Body of pancreas (tissue), 4 donors: ENCODE data around the gene NMT1. TPM values are rescaled to one million over a fixed set of nuclear protein-coding genes. Genes with fewer than 3 reads are reported as not detected.
A peak's percentile ranks its signal among the peaks of the same experiment; 100 is the strongest.

Experiments
- ATAC-seq: fragments of 150-250 bp; one replicate; pipeline ENCODE4 v1.9.1; 2016
- DNase-seq, 4 donors: peaks; one replicate each; pipeline ENCODE4 v3.0.0-alpha.2; 2019
- H3K27ac ChIP-seq, 4 donors: fragments of 200-600 bp; sonication (generic); 1 replicate in 3 of 4; 2 replicates in 1 of 4; pipeline versions ENCODE4 v1.5.1 to v1.6.1; 2016 to 2019; ENCODE audit warnings: mild to moderate bottlenecking in 1 of 4, mixed read lengths in 1 of 4, moderate library complexity in 1 of 4
- H3K27me3 ChIP-seq, 2 donors: fragments of 200-600 bp; sonication (generic); one replicate each; pipeline ENCODE4 v1.6.0; 2016; ENCODE audit warnings: mild to moderate bottlenecking in 1 of 2
- H3K36me3 ChIP-seq, 2 donors: fragments of 200-600 bp; sonication (generic); replicated peaks in 1 of 2; 2 replicates each; pipeline ENCODE4 v1.5.1; 2016; ENCODE audit warnings: low read depth in 2 of 2; ENCODE audit not compliant: insufficient read depth in 1 of 2
- H3K4me1 ChIP-seq: fragments of 200-600 bp; sonication (generic); one replicate; pipeline ENCODE4 v1.6.0; 2016
- H3K4me3 ChIP-seq, 2 donors: fragments of 200-600 bp; sonication (generic); 1 replicate in 1 of 2; 2 replicates in 1 of 2; pipeline ENCODE4 v1.5.1; 2016 to 2019
- H3K9me3 ChIP-seq, 3 donors: fragments of 200-600 bp; sonication (generic); 1 replicate in 2 of 3; 2 replicates in 1 of 3; pipeline ENCODE4 v1.5.1; 2016
- CTCF ChIP-seq, 7 experiments: fragments of 450-650 bp in 4 of 7; fragments of 200-600 bp in 3 of 7; sonication (generic) in 3 of 7; IDR thresholded peaks; one replicate each; pipeline ENCODE4 v1.5.1; 2016 to 2019; ENCODE audit warnings: antibody characterized with exemption in 7 of 7
- POLR2A ChIP-seq, 3 donors: fragments of 450-650 bp; IDR thresholded peaks; one replicate each; pipeline ENCODE4 v1.6.1; 2016; ENCODE audit warnings: antibody characterized with exemption in 3 of 3, mild to moderate bottlenecking in 2 of 3
- WGBS, 2 donors: methylation state at CpG; one replicate each; pipeline ENCODE4 v1.1.5; 2017; 5-methylcytosine and 5-hydroxymethylcytosine counted together
- intact Hi-C: fragments of 100-400 bp; cut with DNase I; formaldehyde crosslinking; loops from one replicate; pipeline ENCODE4 v1.15.1; 2023
- total RNA-seq, 2 donors: library from RNA; depleted of rRNA; stranded (reverse); fragments of >200 nt; gene quantifications; one replicate each; pipeline ENCODE4 v1.1.0, GENCODE V29; 2016

NMT1 gene
- total RNA-seq, 2 donors from 2014 or later = 26.5 to 33.9 TPM

DNA sequence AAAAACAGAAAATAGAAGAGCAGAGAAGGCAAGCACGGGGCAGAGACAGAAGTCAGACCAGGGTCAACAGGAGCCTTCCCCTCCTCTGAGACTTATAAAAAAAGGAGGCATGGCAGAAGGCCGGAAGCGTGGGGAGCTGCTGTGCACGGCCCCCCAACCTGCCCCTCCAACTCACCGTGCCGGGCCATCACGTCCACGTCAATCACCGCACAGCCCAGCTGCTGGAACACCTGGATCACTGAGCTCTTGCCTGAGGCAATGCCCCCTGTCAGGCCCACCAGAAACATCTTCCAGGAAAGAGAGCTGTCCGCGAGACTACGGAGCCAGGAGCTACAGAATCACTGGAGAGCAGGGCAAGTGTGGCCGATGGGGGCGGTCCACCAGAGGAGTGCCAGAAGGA, 26.5 kb upstream of the NMT1 start:
- ATAC-seq (no peak), DNase-seq (no peak)
- no peaks in the 10 kb centered on the region for H3K9me3 ChIP-seq
- intact Hi-C loops = no loop called here
- no peaks in the 10 kb centered on the region for H3K4me1 ChIP-seq
- H3K27me3 ChIP-seq = no peaks in the 10 kb centered on the region
- peaks cover 0 to 4% of the 10 kb centered on the region in 2 donors for H3K36me3 ChIP-seq
- no peak for TF ChIP-seq POLR2A (IDR thresholded peaks at IDR 0.05)
- TF ChIP-seq CTCF (IDR thresholded peaks at IDR 0.05) = no peak
- no peak overlapping the region for H3K27ac ChIP-seq
- no peak overlapping the region for H3K4me3 ChIP-seq
- 94 to 95% methylated on average over 11 to 14 of the region's 14 CpGs for WGBS, 2 donors

DNA sequence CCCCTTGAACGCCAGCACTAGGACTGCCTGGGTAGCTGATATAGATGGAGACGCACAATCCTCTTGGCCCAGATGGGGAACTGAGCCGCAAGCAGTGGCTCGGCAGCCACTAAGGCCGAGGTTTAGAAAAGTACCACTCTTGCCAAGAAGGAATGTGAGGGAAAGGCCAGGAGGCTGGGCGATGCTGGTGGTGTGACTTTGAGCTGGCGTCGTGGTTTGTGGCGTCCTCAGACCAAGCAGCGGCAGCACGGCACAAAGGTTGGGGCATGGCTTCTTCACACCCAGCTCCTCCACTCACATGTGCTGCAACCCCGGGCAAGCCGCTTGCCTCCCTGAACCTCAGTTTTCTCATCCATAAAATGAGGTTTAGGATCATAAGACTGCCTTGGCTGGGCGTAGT, 25.3 kb upstream of the NMT1 start:
- H3K27ac ChIP-seq = no peak overlapping the region
- TF ChIP-seq POLR2A (IDR thresholded peaks at IDR 0.05) = no peak
- no peak for TF ChIP-seq CTCF (IDR thresholded peaks at IDR 0.05)
- H3K36me3 ChIP-seq = peaks cover 0 to 1% of the 10 kb centered on the region in 2 donors
- ATAC-seq = no peak
- no peaks in the 10 kb centered on the region for H3K4me1 ChIP-seq
- H3K27me3 ChIP-seq = no peaks in the 10 kb centered on the region
- intact Hi-C loops = no loop called here
- WGBS, 2 donors = 94 to 96% methylated on average over 12 to 14 of the region's 14 CpGs
- DNase-seq = no peak
- H3K4me3 ChIP-seq = no peak overlapping the region
- H3K9me3 ChIP-seq = no peaks in the 10 kb centered on the region

DNA sequence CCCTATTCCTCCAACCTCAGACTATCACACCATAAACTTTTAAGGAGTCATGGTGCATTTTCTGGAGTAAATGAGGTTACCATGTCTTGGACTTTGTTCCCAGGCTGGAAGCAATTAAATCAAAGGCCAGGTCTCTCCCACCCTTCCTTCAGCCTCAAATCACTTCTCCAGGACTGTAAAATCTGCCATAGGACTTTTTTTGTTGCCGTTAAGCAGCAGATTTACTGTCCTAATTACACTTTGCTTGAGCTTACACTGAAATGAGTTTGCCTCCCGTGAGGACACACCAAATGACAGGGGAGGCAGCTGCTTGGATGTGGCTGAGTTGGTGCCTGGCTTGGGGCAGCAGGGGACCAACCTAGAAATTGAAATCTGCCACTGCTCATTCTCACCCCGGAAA, 24.4 kb upstream of the NMT1 start:
- intact Hi-C loops = no loop called here
- DNase-seq = no peak

GRCh38 chr17:45038728-45039634, 22.1 kb upstream of the NMT1 start:
- intact Hi-C loops = no loop called here
- peak overlapping the region in 1 of 4 donors; percentile 54 for H3K27ac ChIP-seq
- ATAC-seq = peak; percentile 55

More for the DNA sequence above, 24.4 kb upstream of the NMT1 start:
- Histone ChIP-seq H3K9me3 (no peaks in the 10 kb centered on the region), H3K4me1 (no peaks in the 10 kb centered on the region), H3K27me3 (no peaks in the 10 kb centered on the region), H3K4me3 (no peak overlapping the region), H3K36me3 (peaks cover 0 to under 1% of the 10 kb centered on the region in 2 donors), H3K27ac (no peak overlapping the region)
- 75 to 82% methylated on average over 3 of the region's 3 CpGs for WGBS, 2 donors
- no peak for TF ChIP-seq CTCF (IDR thresholded peaks at IDR 0.05)
- TF ChIP-seq POLR2A (IDR thresholded peaks at IDR 0.05) = no peak
- ATAC-seq = no peak

More at GRCh38 chr17:45038728-45039634, 22.1 kb upstream of the NMT1 start:
- Histone ChIP-seq H3K27me3 (no peaks in the 10 kb centered on the region), H3K4me1 (peaks cover 9% of the 10 kb centered on the region), H3K9me3 (no peaks in the 10 kb centered on the region), H3K4me3 (no peak overlapping the region), H3K36me3 (no peaks in the 10 kb centered on the region)
- peak in 3 of 4 donors; percentile 26 to 47 (median 33) for DNase-seq
- WGBS, 2 donors = 68 to 75% methylated on average over 10 to 13 of the region's 13 CpGs
- peak in 2 of 3 donors; percentile 16 to 22 for TF ChIP-seq POLR2A (IDR thresholded peaks at IDR 0.05)
- no peak for TF ChIP-seq CTCF (IDR thresholded peaks at IDR 0.05)
